ENCODE results near the gene ZSCAN18.
"Not testable (repeated sequence)": the region's sequence is repeated elsewhere in the genome, so short reads cannot be mapped to it uniquely, and the experiment has no call there.

ZSCAN18 gene

GRCh38 chr19:58097781-58098681 is at the start of gene ZSCAN18:
Gene ZSCAN18, minus strand, starts transcription at chr19:58098231. Its CDS starts 7,964 bp downstream, at chr19:58090267.
- no peak for DNase-seq (ENCODE audit: low read depth)

- not testable (repeated sequence) for DNase-seq (ENCODE audit: low read depth)
Observed at GRCh38 chr19:58147475-58147874, 49.4 kb upstream of the ZSCAN18 start.

- DNase-seq (ENCODE audit: low read depth): no peak
Observed at GRCh38 chr19:58145849-58146248, 47.8 kb upstream of the ZSCAN18 start.

GRCh38 chr19:58134244-58134643 is 36.2 kb upstream of the ZSCAN18 start:
- no peak for DNase-seq (ENCODE audit: low read depth)

- no peak for DNase-seq (ENCODE audit: low read depth)
Observed at GRCh38 chr19:58129284-58129683, 31.3 kb upstream of the ZSCAN18 start.

- no peak for DNase-seq (ENCODE audit: low read depth)
Observed at GRCh38 chr19:58128041-58128685, 30.1 kb upstream of the ZSCAN18 start.

- DNase-seq (ENCODE audit: low read depth): no peak
Observed at GRCh38 chr19:58123354-58123753, 25.3 kb upstream of the ZSCAN18 start.

GRCh38 chr19:58118979-58119733 is 21.1 kb upstream of the ZSCAN18 start:
- DNase-seq (ENCODE audit: low read depth): no peak

GRCh38 chr19:58117841-58118575 is 20.0 kb upstream of the ZSCAN18 start:
- no peak for DNase-seq (ENCODE audit: low read depth)

- no peak for DNase-seq (ENCODE audit: low read depth)
Observed at GRCh38 chr19:58108546-58108817, 10.5 kb upstream of the ZSCAN18 start.

- DNase-seq (ENCODE audit: low read depth): no peak
Observed at GRCh38 chr19:58107778-58108545, 9.9 kb upstream of the ZSCAN18 start.

GRCh38 chr19:58098682-58098998 is 609 bp upstream of the ZSCAN18 start:
- no peak for DNase-seq (ENCODE audit: low read depth)

- DNase-seq (ENCODE audit: low read depth): no peak
Observed at GRCh38 chr19:58097349-58097748, 682 bp downstream of the ZSCAN18 start.

GRCh38 chr19:58096884-58097283 is 1.1 kb downstream of the ZSCAN18 start:
- no peak for DNase-seq (ENCODE audit: low read depth)

- DNase-seq (ENCODE audit: low read depth): no peak
Observed at GRCh38 chr19:58095328-58095727, 2.7 kb downstream of the ZSCAN18 start.

GRCh38 chr19:58093071-58093470 is 5.0 kb downstream of the ZSCAN18 start:
- DNase-seq (ENCODE audit: low read depth): no peak

GRCh38 chr19:58091251-58091995 is 6.6 kb downstream of the ZSCAN18 start:
- no peak for DNase-seq (ENCODE audit: low read depth)

- no peak for DNase-seq (ENCODE audit: low read depth)
Observed at GRCh38 chr19:58089846-58090245, 8.2 kb downstream of the ZSCAN18 start.

GRCh38 chr19:58088521-58089052 is 9.4 kb downstream of the ZSCAN18 start:
- no peak for DNase-seq (ENCODE audit: low read depth)
